ENCODE results near the gene CELA2A. TPM values are rescaled to one million over a fixed set of nuclear protein-coding genes. Genes with fewer than 3 reads are reported as not detected.
"Not testable (repeated sequence)": the region's sequence is repeated elsewhere in the genome, so short reads cannot be mapped to it uniquely, and the experiment has no call there.

CELA2A gene
- total and polyA plus RNA-seq, 2 donors (not counting 3 experiments of a cell fraction or from before 2014, with no cell fraction given): not detected

- H3K36me3 ChIP-seq (ENCODE audit: control insufficient read depth in 2 of 2, extremely low read depth in 1 of 2, insufficient read depth in 2 of 2, low read length in 2 of 2); CTCF ChIA-PET; H4K20me1 ChIP-seq (replicated peaks; ENCODE audit: control insufficient read depth, extremely low read depth, insufficient read depth, low read length); H2AFZ ChIP-seq (ENCODE audit: low read depth, low read length); H3K9me1 ChIP-seq (replicated peaks; ENCODE audit: control insufficient read depth, extremely low read depth, insufficient read depth, low read length); POLR2A ChIA-PET; FAIRE-seq; H3K9ac ChIP-seq (replicated peaks; ENCODE audit: extremely low read depth, insufficient read depth, low read length); H3K4me2 ChIP-seq (ENCODE audit: insufficient read depth, low read length); H3K9me3 ChIP-seq (replicated peaks; ENCODE audit: control insufficient read depth, insufficient read depth, low read length); H3K79me2 ChIP-seq (ENCODE audit: control insufficient read depth, insufficient read depth, low read length); dilution Hi-C loops (cut with MboI; ENCODE audit: extremely low pct_ligation_motif_present, low sequenced_read_pairs); H3K4me3 ChIP-seq (replicated peaks in 1 of 3; ENCODE audit: insufficient read depth in 1 of 3, low read depth in 1 of 3, low read length in 3 of 3); H3K27me3 ChIP-seq (ENCODE audit: control insufficient read depth in 2 of 2, insufficient read depth in 2 of 2, low read length in 2 of 2); DNase-seq (ENCODE audit: low read depth, low spot score); BruUV-seq (replicated peaks); H3K27ac ChIP-seq (ENCODE audit: insufficient read depth, low read depth, low read length): not testable (repeated sequence)
- intact Hi-C loops (cut with micrococcal nuclease): loop anchor here (10.0 kb wide), 1 partner anchor 323 kb away; the partner anchor contains the start of gene SPEN
- peaks cover 17% of the 10 kb centered on the region for H3K4me1 ChIP-seq (ENCODE audit: control insufficient read depth, extremely low read depth, insufficient read depth, low read length)
Measured at GRCh38 chr1:15521206-15521906, 64.8 kb downstream of the CELA2A start.

Other genes with a start within 250 kb of the CELA2A start
- 0.51 and 0.69 TPM in 2 replicates for gene FHAD1, start 209.5 kb upstream of the CELA2A start, total RNA-seq
- gene FHAD1, start 209.5 kb upstream of the CELA2A start, polyA plus RNA-seq: 0.04 TPM in 1 of 2 replicates, not detected in the other
- 65.5 and 73.5 TPM in 2 replicates for gene EFHD2, start 46.8 kb upstream of the CELA2A start, total RNA-seq
- gene EFHD2, start 46.8 kb upstream of the CELA2A start, polyA plus RNA-seq: 50.2 TPM in 2 replicates
- not detected in 2 replicates for gene CTRC, start 18.3 kb upstream of the CELA2A start, total RNA-seq
- 0.29 and 0.48 TPM in 2 replicates for gene CTRC, start 18.3 kb upstream of the CELA2A start, polyA plus RNA-seq
- gene CELA2B, start 19.4 kb downstream of the CELA2A start, total RNA-seq: not detected in 2 replicates
- gene CELA2B, start 19.4 kb downstream of the CELA2A start, polyA plus RNA-seq: not detected in 2 replicates
- gene CASP9, start 67.5 kb downstream of the CELA2A start, total RNA-seq: 9.0 and 10.5 TPM in 2 replicates
- gene CASP9, start 67.5 kb downstream of the CELA2A start, polyA plus RNA-seq: 12.8 and 14.1 TPM in 2 replicates
- 21.4 and 23.3 TPM in 2 replicates for gene DNAJC16, start 70.1 kb downstream of the CELA2A start, total RNA-seq
- gene DNAJC16, start 70.1 kb downstream of the CELA2A start, polyA plus RNA-seq: 7.6 and 8.0 TPM in 2 replicates
- gene AGMAT, start 128.3 kb downstream of the CELA2A start, total RNA-seq: 1.1 and 1.9 TPM in 2 replicates
- gene AGMAT, start 128.3 kb downstream of the CELA2A start, polyA plus RNA-seq: 0.22 and 0.39 TPM in 2 replicates
- gene DDI2, start 160.7 kb downstream of the CELA2A start, total RNA-seq: 35.2 and 35.9 TPM in 2 replicates
- 4.6 and 5.4 TPM in 2 replicates for gene DDI2, start 160.7 kb downstream of the CELA2A start, polyA plus RNA-seq
- 67.5 and 71.5 TPM in 2 replicates for gene PLEKHM2, start 227.6 kb downstream of the CELA2A start, total RNA-seq
- gene PLEKHM2, start 227.6 kb downstream of the CELA2A start, polyA plus RNA-seq: 59.1 and 60.6 TPM in 2 replicates

All from endothelial cell of umbilical vein (primary cell).